Prostate gland (tissue), 2 donors: ENCODE measurements around the gene MARCHF3.

ENCODE experiments used
- POLR2A ChIP-seq: fragments of 450-650 bp; IDR thresholded peaks from one replicate; pipeline ENCODE4 v1.6.1; 2016; ENCODE audit warnings: antibody characterized with exemption, mild to moderate bottlenecking
- POLR2AphosphoS5 ChIP-seq: sonication (generic); formaldehyde crosslinking; IDR thresholded peaks from one replicate; pipeline ENCODE4 v1.6.1; 2017; ENCODE audit warnings: antibody characterized with exemption
- TF ChIP-seq, protein P1 (sequence below), 4 experiments: fragments of 200-600 bp in 2 of 4; fragments of 450-650 bp in 2 of 4; sonication (generic) in 2 of 4; IDR thresholded peaks; 1 replicate in 3 of 4; 2 replicates in 1 of 4; pipeline ENCODE4 v1.5.1; 2016 to 2019; ENCODE audit warnings: antibody characterized with exemption in 4 of 4, mild to moderate bottlenecking in 2 of 4, moderate library complexity in 2 of 4

GRCh38 chr5:126956991-126957390 lies 73.4 kb downstream of the MARCHF3 start:
- TF ChIP-seq, protein P1, sequence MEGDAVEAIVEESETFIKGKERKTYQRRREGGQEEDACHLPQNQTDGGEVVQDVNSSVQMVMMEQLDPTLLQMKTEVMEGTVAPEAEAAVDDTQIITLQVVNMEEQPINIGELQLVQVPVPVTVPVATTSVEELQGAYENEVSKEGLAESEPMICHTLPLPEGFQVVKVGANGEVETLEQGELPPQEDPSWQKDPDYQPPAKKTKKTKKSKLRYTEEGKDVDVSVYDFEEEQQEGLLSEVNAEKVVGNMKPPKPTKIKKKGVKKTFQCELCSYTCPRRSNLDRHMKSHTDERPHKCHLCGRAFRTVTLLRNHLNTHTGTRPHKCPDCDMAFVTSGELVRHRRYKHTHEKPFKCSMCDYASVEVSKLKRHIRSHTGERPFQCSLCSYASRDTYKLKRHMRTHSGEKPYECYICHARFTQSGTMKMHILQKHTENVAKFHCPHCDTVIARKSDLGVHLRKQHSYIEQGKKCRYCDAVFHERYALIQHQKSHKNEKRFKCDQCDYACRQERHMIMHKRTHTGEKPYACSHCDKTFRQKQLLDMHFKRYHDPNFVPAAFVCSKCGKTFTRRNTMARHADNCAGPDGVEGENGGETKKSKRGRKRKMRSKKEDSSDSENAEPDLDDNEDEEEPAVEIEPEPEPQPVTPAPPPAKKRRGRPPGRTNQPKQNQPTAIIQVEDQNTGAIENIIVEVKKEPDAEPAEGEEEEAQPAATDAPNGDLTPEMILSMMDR (IDR thresholded peaks at IDR 0.05) = no peak
- TF ChIP-seq POLR2AphosphoS5 (no peak), POLR2A (no peak)
